Measurements from ENCODE around the gene FMR1. TPM values are rescaled to one million over a fixed set of nuclear protein-coding genes. Genes with fewer than 3 reads are reported as not detected.

FMR1 gene
- total and polyA plus RNA-seq, 4 experiments from 2014 or later = 5.8 to 88.8 (median 45.1) TPM

DNA sequence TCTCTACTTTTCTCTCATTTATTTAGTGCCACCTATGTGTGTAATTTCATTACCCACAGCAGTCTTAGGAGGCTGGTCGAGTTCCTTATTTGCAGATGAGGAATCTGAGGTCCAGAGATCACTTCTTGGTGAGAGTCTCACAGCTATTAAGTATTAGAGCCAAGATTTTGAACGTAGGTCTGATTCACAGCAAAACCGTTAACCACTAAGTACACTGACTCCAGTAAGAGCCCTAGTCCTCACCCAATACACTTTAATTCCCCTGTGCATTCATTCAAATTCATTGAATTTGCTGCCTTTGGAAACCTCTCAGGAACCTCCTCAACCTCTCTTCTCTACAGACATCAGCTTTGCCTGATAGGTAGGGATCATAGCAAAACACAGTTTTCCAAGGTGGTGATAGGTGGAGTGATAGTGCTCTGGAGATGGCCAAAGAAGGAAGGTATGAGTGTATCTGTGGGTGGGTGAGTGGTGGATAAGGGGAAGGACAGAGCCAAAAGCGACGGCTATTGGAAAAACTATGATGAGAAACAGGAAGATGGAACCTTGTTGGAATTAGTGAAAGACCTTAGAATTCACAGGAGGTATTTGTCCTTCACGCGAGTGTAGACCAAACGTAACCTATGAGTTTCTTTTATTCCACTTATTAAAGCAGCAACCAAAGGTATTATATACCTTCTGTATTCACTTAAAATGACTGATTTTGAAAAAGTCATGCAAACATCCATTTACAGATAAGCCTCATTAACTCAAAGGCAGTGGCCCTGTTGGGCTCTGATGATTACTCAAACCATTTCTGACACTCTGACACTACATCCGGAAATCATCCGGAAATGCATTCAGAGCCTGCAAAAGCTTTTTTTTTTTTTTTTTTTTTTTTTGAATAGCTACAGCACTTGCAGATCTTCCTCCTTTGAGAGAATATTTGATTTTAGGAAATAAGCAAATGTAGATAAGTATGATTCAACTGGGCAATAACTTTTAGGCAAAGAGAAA, 6.3 kb downstream of the FMR1 start:
- H3K4me1 Mint-ChIP-seq = peaks cover 38 to 84% (median 52%) of the 10 kb centered on the region in 4 donors
- Histone ChIP-seq H3K27ac (ENCODE audit: low read depth, low read length) (peak overlapping the region; percentile 33), H3K4me1 (ENCODE audit: insufficient read depth, low read length) (peaks cover 88% of the 10 kb centered on the region), H3K36me3 (ENCODE audit: insufficient read depth, low read length) (no peaks in the 10 kb centered on the region), H3K4me3 (ENCODE audit: low read length in 2 of 2) (peak overlapping the region in 1 of 2 donors; percentile 27), H3K27me3 (ENCODE audit: insufficient read depth, low read length) (no peaks in the 10 kb centered on the region), H3K9me3 (ENCODE audit: control insufficient read depth in 1 of 2, low read length in 2 of 2) (no peaks in the 10 kb centered on the region)
- peak; percentile 29 to 64 (median 50) for DNase-seq
- H3K36me3 Mint-ChIP-seq = peaks cover 0 to 1% of the 10 kb centered on the region in 2 donors
- peak overlapping the region; percentile 64 to 95 (median 92) for H3K27ac Mint-ChIP-seq
- H3K9me3 Mint-ChIP-seq = no peaks in the 10 kb centered on the region
- peak overlapping the region; percentile 9 to 81 (median 60) for H3K4me3 Mint-ChIP-seq
- ChIA-PET POLR2A (ENCODE audit: partially characterized antibody) (no interaction called here), CTCF (ENCODE audit: partially characterized antibody) (no interaction called here)
- no peaks in the 10 kb centered on the region for H3K27me3 Mint-ChIP-seq
- intact Hi-C loops (cut with micrococcal nuclease) = no loop called here

- Histone ChIP-seq H3K4me3 (ENCODE audit: low read length in 2 of 2) (no peak overlapping the region), H3K27ac (ENCODE audit: low read depth, low read length) (no peak overlapping the region), H3K9me3 (ENCODE audit: control insufficient read depth in 1 of 2, low read length in 2 of 2) (no peaks in the 10 kb centered on the region), H3K36me3 (ENCODE audit: insufficient read depth, low read length) (no peaks in the 10 kb centered on the region), H3K4me1 (ENCODE audit: insufficient read depth, low read length) (peaks cover 66% of the 10 kb centered on the region), H3K27me3 (ENCODE audit: insufficient read depth, low read length) (no peaks in the 10 kb centered on the region)
- no peaks in the 10 kb centered on the region for H3K9me3 Mint-ChIP-seq
- ChIA-PET POLR2A (ENCODE audit: partially characterized antibody) (interaction anchor here (2.3 kb wide), 1 partner anchor 8 kb away, joined by 8 read pairs; the partner anchor contains the start of gene FMR1), CTCF (ENCODE audit: partially characterized antibody) (no interaction called here)
- peak overlapping the region in 2 of 7 donors; percentile 71 to 73 for H3K27ac Mint-ChIP-seq
- H3K4me3 Mint-ChIP-seq = peak overlapping the region in 3 of 8 donors; percentile 3 to 61 (median 31)
- no peak for DNase-seq
- intact Hi-C loops (cut with micrococcal nuclease) = no loop called here
- peaks cover 0 to 1% of the 10 kb centered on the region in 2 donors for H3K36me3 Mint-ChIP-seq
- H3K4me1 Mint-ChIP-seq = peaks cover 40 to 71% (median 49%) of the 10 kb centered on the region in 4 donors
- no peaks in the 10 kb centered on the region for H3K27me3 Mint-ChIP-seq
Measured at GRCh38 chrX:147920161-147920666, 8.5 kb downstream of the FMR1 start.

- Histone ChIP-seq H3K9me3 (ENCODE audit: control insufficient read depth in 1 of 2, low read length in 2 of 2) (no peaks in the 10 kb centered on the region), H3K27ac (ENCODE audit: low read depth, low read length) (no peak overlapping the region), H3K27me3 (ENCODE audit: insufficient read depth, low read length) (no peaks in the 10 kb centered on the region), H3K36me3 (ENCODE audit: insufficient read depth, low read length) (no peaks in the 10 kb centered on the region), H3K4me1 (ENCODE audit: insufficient read depth, low read length) (peaks cover 32% of the 10 kb centered on the region), H3K4me3 (ENCODE audit: low read length in 2 of 2) (no peak overlapping the region)
- ChIA-PET POLR2A (ENCODE audit: partially characterized antibody) (no interaction called here), CTCF (ENCODE audit: partially characterized antibody) (no interaction called here)
- Mint-ChIP-seq H3K36me3 (peaks cover 0 to 14% of the 10 kb centered on the region in 2 donors), H3K4me3 (no peak overlapping the region), H3K9me3 (no peaks in the 10 kb centered on the region), H3K27ac (peak overlapping the region in 1 of 7 donors; percentile 15), H3K4me1 (peaks cover 20 to 41% (median 26%) of the 10 kb centered on the region in 4 donors), H3K27me3 (no peaks in the 10 kb centered on the region)
- DNase-seq = no peak
- intact Hi-C loops (cut with micrococcal nuclease) = no loop called here
Measured at GRCh38 chrX:147923605-147924004, 11.9 kb downstream of the FMR1 start.

DNA sequence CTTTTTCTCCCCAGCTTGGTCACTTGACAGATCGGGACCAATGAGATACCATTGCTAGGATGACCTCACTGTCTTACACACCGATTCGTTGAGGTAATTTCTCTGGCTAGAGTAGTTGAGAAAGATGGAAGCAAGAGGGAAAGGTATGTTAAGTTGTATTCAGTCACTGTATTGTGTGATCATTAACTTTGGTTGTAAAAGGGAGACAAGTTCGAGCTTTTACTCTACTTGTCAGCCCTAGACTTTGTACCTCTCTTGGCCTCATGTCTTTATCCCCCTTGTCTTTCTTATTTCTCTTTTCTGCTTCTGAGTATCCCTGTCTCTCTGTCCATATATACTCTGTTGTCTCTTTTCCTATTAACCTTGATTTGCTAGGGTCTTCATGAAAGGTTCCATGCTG, 15.5 kb downstream of the FMR1 start:
- H3K36me3 ChIP-seq (ENCODE audit: insufficient read depth, low read length) = peaks cover 6% of the 10 kb centered on the region
- no peak overlapping the region for H3K4me3 ChIP-seq (ENCODE audit: low read length in 2 of 2)
- peaks cover 5% of the 10 kb centered on the region for H3K4me1 ChIP-seq (ENCODE audit: insufficient read depth, low read length)
- Mint-ChIP-seq H3K4me3 (no peak overlapping the region), H3K36me3 (peaks cover 4 to 29% of the 10 kb centered on the region in 2 donors), H3K27ac (no peak overlapping the region), H3K4me1 (peaks cover 12 to 26% (median 15%) of the 10 kb centered on the region in 4 donors), H3K9me3 (no peaks in the 10 kb centered on the region), H3K27me3 (no peaks in the 10 kb centered on the region)
- ChIA-PET CTCF (ENCODE audit: partially characterized antibody) (no interaction called here), POLR2A (ENCODE audit: partially characterized antibody) (no interaction called here)
- no peaks in the 10 kb centered on the region for H3K9me3 ChIP-seq (ENCODE audit: control insufficient read depth in 1 of 2, low read length in 2 of 2)
- intact Hi-C loops (cut with micrococcal nuclease) = no loop called here
- H3K27me3 ChIP-seq (ENCODE audit: insufficient read depth, low read length) = no peaks in the 10 kb centered on the region
- no peak overlapping the region for H3K27ac ChIP-seq (ENCODE audit: low read depth, low read length)
- DNase-seq = no peak

DNA sequence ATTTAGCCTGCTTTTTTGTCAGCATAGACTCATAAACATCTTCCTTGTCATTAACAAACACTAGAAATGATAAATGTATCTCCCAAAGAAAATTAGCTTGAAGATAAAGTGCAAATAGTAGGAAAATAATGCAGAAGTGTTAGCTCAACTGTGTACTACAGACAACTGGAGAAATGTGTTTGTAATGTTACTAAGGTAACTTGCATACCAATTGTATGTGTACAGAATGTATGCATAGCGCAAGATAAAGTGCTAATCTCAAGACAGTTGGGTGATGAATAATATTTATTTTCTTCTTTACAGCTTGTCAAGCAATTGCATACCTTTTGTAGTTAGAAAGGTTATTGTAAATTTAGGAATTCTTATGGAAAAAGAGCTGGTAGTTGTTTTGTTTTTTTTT, 22.1 kb downstream of the FMR1 start:
- peak overlapping the region in 1 of 7 donors; percentile 17 for H3K27ac Mint-ChIP-seq

DNA sequence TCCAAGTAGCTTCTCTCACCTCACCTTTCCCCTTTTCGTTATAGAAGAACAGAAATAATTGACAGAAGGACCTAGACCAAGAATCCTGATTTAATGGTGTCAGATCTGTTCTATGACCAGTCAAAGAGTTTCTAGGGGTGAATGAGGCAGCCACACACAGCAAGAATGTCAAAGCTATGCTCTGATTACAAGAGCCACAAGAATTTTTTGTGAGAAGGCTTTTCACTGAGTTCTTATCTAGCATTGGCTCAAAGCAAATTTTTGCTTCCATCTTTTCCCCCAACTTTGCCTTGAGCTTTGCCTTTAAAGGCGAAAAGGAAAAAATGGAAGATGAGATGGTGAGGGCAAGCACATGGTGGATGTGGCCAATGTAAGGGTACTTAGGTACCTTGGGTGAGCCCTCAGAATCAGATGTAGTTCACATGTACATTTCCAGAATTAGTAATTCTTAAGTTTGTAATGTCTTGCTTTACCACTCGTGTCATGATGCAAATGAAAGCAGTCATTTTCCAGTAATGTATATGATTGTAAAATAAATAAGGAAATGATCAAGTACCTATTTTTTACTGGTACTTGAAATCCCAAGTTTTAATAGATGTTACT, 23.5 kb downstream of the FMR1 start:
- Histone ChIP-seq H3K36me3 (ENCODE audit: insufficient read depth, low read length) (peaks cover 22% of the 10 kb centered on the region), H3K9me3 (ENCODE audit: control insufficient read depth in 1 of 2, low read length in 2 of 2) (no peaks in the 10 kb centered on the region), H3K27ac (ENCODE audit: low read depth, low read length) (no peak overlapping the region), H3K27me3 (ENCODE audit: insufficient read depth, low read length) (no peaks in the 10 kb centered on the region), H3K4me1 (ENCODE audit: insufficient read depth, low read length) (no peaks in the 10 kb centered on the region), H3K4me3 (ENCODE audit: low read length in 2 of 2) (no peak overlapping the region)
- intact Hi-C loops (cut with micrococcal nuclease) = no loop called here
- no peak overlapping the region for H3K27ac Mint-ChIP-seq
- ChIA-PET CTCF (ENCODE audit: partially characterized antibody) (no interaction called here), POLR2A (ENCODE audit: partially characterized antibody) (no interaction called here)
- no peaks in the 10 kb centered on the region for H3K27me3 Mint-ChIP-seq
- no peaks in the 10 kb centered on the region for H3K4me1 Mint-ChIP-seq
- H3K9me3 Mint-ChIP-seq = no peaks in the 10 kb centered on the region
- H3K36me3 Mint-ChIP-seq = peaks cover 8 to 43% of the 10 kb centered on the region in 2 donors
- no peak for DNase-seq
- H3K4me3 Mint-ChIP-seq = no peak overlapping the region

More for the DNA sequence above, 22.1 kb downstream of the FMR1 start:
- Mint-ChIP-seq H3K9me3 (no peaks in the 10 kb centered on the region), H3K36me3 (peaks cover 12 to 47% of the 10 kb centered on the region in 2 donors), H3K27me3 (no peaks in the 10 kb centered on the region), H3K4me1 (peaks cover 0 to 4% (median under 1%) of the 10 kb centered on the region in 4 donors), H3K4me3 (no peak overlapping the region)
- Histone ChIP-seq H3K9me3 (ENCODE audit: control insufficient read depth in 1 of 2, low read length in 2 of 2) (no peaks in the 10 kb centered on the region), H3K36me3 (ENCODE audit: insufficient read depth, low read length) (peaks cover 22% of the 10 kb centered on the region), H3K4me1 (ENCODE audit: insufficient read depth, low read length) (no peaks in the 10 kb centered on the region), H3K4me3 (ENCODE audit: low read length in 2 of 2) (no peak overlapping the region), H3K27ac (ENCODE audit: low read depth, low read length) (no peak overlapping the region), H3K27me3 (ENCODE audit: insufficient read depth, low read length) (no peaks in the 10 kb centered on the region)
- no peak for DNase-seq
- ChIA-PET POLR2A (ENCODE audit: partially characterized antibody) (no interaction called here), CTCF (ENCODE audit: partially characterized antibody) (no interaction called here)
- intact Hi-C loops (cut with micrococcal nuclease) = no loop called here

DNA sequence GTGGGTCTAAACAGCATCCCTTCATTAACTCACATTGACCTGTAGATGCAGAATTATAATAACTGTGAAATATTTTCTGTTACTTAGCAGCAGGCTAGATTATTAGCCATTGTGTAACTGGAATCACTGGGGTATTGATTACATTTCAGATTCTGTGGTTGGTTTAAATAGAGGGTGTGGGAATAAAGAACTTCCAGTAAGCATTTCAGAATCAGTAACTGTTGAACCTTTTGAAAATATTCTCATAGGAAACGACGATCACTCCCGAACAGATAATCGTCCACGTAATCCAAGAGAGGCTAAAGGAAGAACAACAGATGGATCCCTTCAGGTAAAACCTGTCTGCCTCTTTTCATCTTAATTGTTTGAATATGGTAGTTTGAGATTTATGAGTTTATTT, 33.6 kb downstream of the FMR1 start:
- Mint-ChIP-seq H3K36me3 (peaks cover 21 to 53% of the 10 kb centered on the region in 2 donors), H3K27me3 (no peaks in the 10 kb centered on the region), H3K9me3 (no peaks in the 10 kb centered on the region), H3K4me3 (no peak overlapping the region), H3K4me1 (no peaks in the 10 kb centered on the region), H3K27ac (no peak overlapping the region)
- ChIA-PET POLR2A (ENCODE audit: partially characterized antibody) (no interaction called here), CTCF (ENCODE audit: partially characterized antibody) (no interaction called here)
- H3K36me3 ChIP-seq (ENCODE audit: insufficient read depth, low read length) = peaks cover 24% of the 10 kb centered on the region
- H3K9me3 ChIP-seq (ENCODE audit: control insufficient read depth in 1 of 2, low read length in 2 of 2) = no peaks in the 10 kb centered on the region
- no peak for DNase-seq
- H3K4me1 ChIP-seq (ENCODE audit: insufficient read depth, low read length) = no peaks in the 10 kb centered on the region
- no peaks in the 10 kb centered on the region for H3K27me3 ChIP-seq (ENCODE audit: insufficient read depth, low read length)
- intact Hi-C loops (cut with micrococcal nuclease) = no loop called here
- H3K27ac ChIP-seq (ENCODE audit: low read depth, low read length) = no peak overlapping the region
- no peak overlapping the region for H3K4me3 ChIP-seq (ENCODE audit: low read length in 2 of 2)

All from CD4-positive, alpha-beta memory T cell (primary cell).